SJCRH30 (cell line): ENCODE measurements around the gene CACNA1C. TPM values are rescaled to one million over a fixed set of nuclear protein-coding genes. Genes with fewer than 3 reads are reported as not detected.

Source experiments
- DNase-seq, 2 experiments: peaks; one replicate each; pipeline ENCODE4 v3.0.0-alpha.2; 2015 to 2020
- H3K27ac ChIP-seq: fragments of 250-450 bp; sonication (Bioruptor Pico); 2 replicates; pipeline ENCODE4 v1.5.1; 2020; ENCODE audit warnings: mild to moderate bottlenecking, moderate library complexity
- H3K27me3 ChIP-seq: fragments of 250-450 bp; sonication (Bioruptor Pico); 2 replicates; pipeline ENCODE4 v1.5.1; 2020; ENCODE audit warnings: mild to moderate bottlenecking, moderate library complexity
- H3K36me3 ChIP-seq: fragments of 250-450 bp; sonication (Bioruptor Pico); 2 replicates; pipeline ENCODE4 v1.5.1; 2020; ENCODE audit warnings: mild to moderate bottlenecking, moderate library complexity
- H3K4me1 ChIP-seq: fragments of 250-450 bp; sonication (Bioruptor Pico); 2 replicates; pipeline ENCODE4 v1.5.1; 2020; ENCODE audit warnings: mild to moderate bottlenecking, moderate library complexity
- H3K4me3 ChIP-seq: fragments of 250-450 bp; sonication (Bioruptor Pico); 2 replicates; pipeline ENCODE4 v1.5.1; 2020; ENCODE audit warnings: mild to moderate bottlenecking, moderate library complexity
- H3K9me3 ChIP-seq: fragments of 250-450 bp; sonication (Bioruptor Pico); replicated peaks from 2 replicates; pipeline ENCODE4 v1.5.1; 2020; ENCODE audit warnings: mild to moderate bottlenecking, moderate library complexity
- total RNA-seq: library from RNA; depleted of rRNA; stranded (reverse); fragments of >200 nt; shearing (Covaris generic); gene quantifications from 2 replicates; pipeline ENCODE4 v1.2.3, GENCODE V29; 2014

Gene CACNA1C
- total RNA-seq, 1 experiment from 2014 or later, result not detected

DNA sequence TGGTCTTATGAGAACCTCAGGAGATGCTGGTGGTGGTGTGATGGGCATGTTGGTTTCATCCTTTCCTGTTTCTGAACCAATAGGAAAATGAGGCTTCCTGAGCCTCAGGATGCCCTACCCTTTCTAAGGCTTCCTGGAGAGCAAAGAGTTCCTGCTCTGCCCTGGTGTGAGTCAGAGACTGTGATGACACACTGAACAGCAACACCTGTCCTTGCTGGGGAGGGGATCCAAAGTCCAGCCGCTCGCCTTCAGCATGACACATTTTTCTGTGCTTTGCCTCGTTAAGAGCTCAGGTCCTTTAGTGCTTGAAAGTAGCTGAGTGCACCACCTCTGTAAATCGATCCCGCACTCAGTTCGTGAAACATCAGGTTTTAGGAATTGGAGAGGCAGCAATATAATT is 116.0 kb downstream of the CACNA1C start:
- H3K9me3 ChIP-seq, result no peaks in the 10 kb centered on the region
- H3K36me3 ChIP-seq, result no peaks in the 10 kb centered on the region
- no peak for DNase-seq
- H3K27ac ChIP-seq, result no peak overlapping the region
- no peak overlapping the region for H3K4me3 ChIP-seq
- H3K4me1 ChIP-seq, result no peaks in the 10 kb centered on the region
- H3K27me3 ChIP-seq, result peaks cover 7% of the 10 kb centered on the region

- Histone ChIP-seq H3K9me3 (no peaks in the 10 kb centered on the region), H3K4me3 (no peak overlapping the region), H3K36me3 (no peaks in the 10 kb centered on the region), H3K27ac (no peak overlapping the region), H3K27me3 (peaks cover 7% of the 10 kb centered on the region), H3K4me1 (no peaks in the 10 kb centered on the region)
- no peak for DNase-seq
These were observed 116.7 kb downstream of the CACNA1C start for GRCh38 chr12:2169489-2169888.

GRCh38 chr12:2169940-2170339 is 117.2 kb downstream of the CACNA1C start:
- H3K4me3 ChIP-seq, result no peak overlapping the region
- no peak overlapping the region for H3K27ac ChIP-seq
- H3K9me3 ChIP-seq, result no peaks in the 10 kb centered on the region
- peaks cover 7% of the 10 kb centered on the region for H3K27me3 ChIP-seq
- H3K36me3 ChIP-seq, result no peaks in the 10 kb centered on the region
- no peak for DNase-seq
- H3K4me1 ChIP-seq, result no peaks in the 10 kb centered on the region

GRCh38 chr12:2170376-2170775 is 117.6 kb downstream of the CACNA1C start:
- H3K27ac ChIP-seq, result no peak overlapping the region
- peaks cover 7% of the 10 kb centered on the region for H3K27me3 ChIP-seq
- DNase-seq, result no peak
- no peaks in the 10 kb centered on the region for H3K9me3 ChIP-seq
- H3K4me1 ChIP-seq, result no peaks in the 10 kb centered on the region
- no peak overlapping the region for H3K4me3 ChIP-seq
- H3K36me3 ChIP-seq, result no peaks in the 10 kb centered on the region

- H3K36me3 ChIP-seq, result no peaks in the 10 kb centered on the region
- H3K4me1 ChIP-seq, result no peaks in the 10 kb centered on the region
- peaks cover 18% of the 10 kb centered on the region for H3K27me3 ChIP-seq
- H3K27ac ChIP-seq, result no peak overlapping the region
- H3K4me3 ChIP-seq, result no peak overlapping the region
- no peaks in the 10 kb centered on the region for H3K9me3 ChIP-seq
- DNase-seq, result no peak
These were observed 119.1 kb downstream of the CACNA1C start for GRCh38 chr12:2171672-2172426.

DNA sequence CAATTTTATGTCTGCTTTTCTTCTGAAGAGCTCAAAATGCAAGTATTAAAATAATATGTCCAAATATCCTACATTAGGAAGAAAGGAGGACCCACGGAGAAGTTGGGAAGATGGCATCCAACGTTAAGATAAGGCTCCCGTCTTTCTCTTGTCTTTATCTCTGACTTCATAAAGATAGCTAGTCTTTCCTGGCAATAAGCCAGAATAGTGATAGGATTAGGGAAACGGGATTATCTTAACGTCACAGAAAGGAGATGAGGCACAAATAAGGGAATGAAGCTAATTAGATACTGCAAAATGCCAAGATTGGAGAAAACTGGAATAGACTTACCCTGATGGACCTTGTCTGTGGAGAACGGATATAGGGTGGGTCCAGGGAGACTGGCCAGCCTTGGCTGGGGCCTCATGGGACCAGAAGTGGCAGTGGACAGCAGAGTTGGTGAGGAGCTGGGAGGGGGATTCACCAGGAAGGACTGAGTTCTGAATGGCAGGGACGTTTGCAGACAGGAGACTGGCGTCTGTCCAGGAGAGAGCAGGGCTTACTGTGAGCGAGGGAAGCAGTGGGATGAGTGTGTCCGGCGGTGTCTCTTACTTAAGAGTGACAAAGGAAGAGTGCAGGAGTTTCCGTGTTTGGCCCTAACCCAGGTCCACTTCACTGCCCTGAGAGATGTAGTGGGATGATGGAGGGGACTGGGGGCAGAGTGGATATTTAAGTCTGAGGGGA is 119.9 kb downstream of the CACNA1C start:
- DNase-seq, result no peak
- H3K27ac ChIP-seq, result no peak overlapping the region
- no peaks in the 10 kb centered on the region for H3K4me1 ChIP-seq
- no peaks in the 10 kb centered on the region for H3K36me3 ChIP-seq
- peaks cover 19% of the 10 kb centered on the region for H3K27me3 ChIP-seq
- no peak overlapping the region for H3K4me3 ChIP-seq
- no peaks in the 10 kb centered on the region for H3K9me3 ChIP-seq

DNA sequence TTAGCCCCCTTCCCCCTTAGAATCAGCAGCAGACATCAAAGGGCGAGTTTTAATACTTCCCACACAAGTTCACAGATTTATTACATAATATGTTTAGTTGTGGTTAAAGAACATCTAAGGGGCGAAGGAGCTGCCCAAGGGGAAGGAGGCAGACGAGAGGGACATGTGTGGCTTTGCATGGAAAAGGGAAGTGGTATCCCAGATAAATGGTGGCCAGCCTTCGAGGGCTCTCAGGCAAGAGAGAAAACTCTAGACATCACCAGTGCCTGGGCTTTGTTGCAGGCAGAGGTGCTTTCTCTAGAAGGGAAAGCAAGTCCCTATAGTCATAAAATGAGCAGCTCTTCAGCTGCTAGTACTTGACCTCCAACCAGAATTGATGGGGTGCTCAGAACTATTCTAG is 121.2 kb downstream of the CACNA1C start:
- Histone ChIP-seq H3K27ac (no peak overlapping the region), H3K27me3 (peaks cover 32% of the 10 kb centered on the region), H3K9me3 (no peaks in the 10 kb centered on the region), H3K4me1 (no peaks in the 10 kb centered on the region), H3K36me3 (no peaks in the 10 kb centered on the region), H3K4me3 (no peak overlapping the region)
- no peak for DNase-seq

DNA sequence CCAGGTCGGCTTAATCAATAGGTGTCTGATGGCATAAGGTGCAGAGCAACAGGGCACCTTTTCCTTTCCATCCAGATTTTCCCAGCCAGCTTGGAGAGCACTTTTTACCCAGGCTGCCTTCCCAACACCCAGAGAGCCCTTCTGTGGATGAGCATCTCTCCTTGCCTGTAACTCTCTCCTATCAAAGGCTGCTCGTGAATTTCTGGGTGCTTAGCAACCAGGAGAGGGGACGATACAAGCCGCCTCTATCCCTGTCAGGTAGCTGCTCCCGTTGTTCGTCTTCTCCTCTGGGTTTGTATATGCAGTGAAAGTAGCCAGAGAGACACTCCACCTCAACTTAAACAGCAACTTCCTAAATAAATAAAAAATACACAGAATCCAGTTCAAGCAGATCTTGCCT is 124.2 kb downstream of the CACNA1C start:
- H3K27ac ChIP-seq, result no peak overlapping the region
- H3K36me3 ChIP-seq, result no peaks in the 10 kb centered on the region
- H3K9me3 ChIP-seq, result no peaks in the 10 kb centered on the region
- peaks cover 43% of the 10 kb centered on the region for H3K27me3 ChIP-seq
- no peak for DNase-seq
- no peaks in the 10 kb centered on the region for H3K4me1 ChIP-seq
- H3K4me3 ChIP-seq, result no peak overlapping the region

- Histone ChIP-seq H3K9me3 (no peaks in the 10 kb centered on the region), H3K27ac (no peak overlapping the region), H3K4me1 (no peaks in the 10 kb centered on the region), H3K4me3 (no peak overlapping the region), H3K36me3 (no peaks in the 10 kb centered on the region), H3K27me3 (peaks cover 39% of the 10 kb centered on the region)
- DNase-seq, result no peak
These were observed 125.0 kb downstream of the CACNA1C start for GRCh38 chr12:2177751-2178150.

GRCh38 chr12:2179058-2179457 is 126.3 kb downstream of the CACNA1C start:
- no peaks in the 10 kb centered on the region for H3K9me3 ChIP-seq
- no peak for DNase-seq
- H3K27ac ChIP-seq, result no peak overlapping the region
- H3K36me3 ChIP-seq, result no peaks in the 10 kb centered on the region
- peaks cover 45% of the 10 kb centered on the region for H3K27me3 ChIP-seq
- H3K4me1 ChIP-seq, result no peaks in the 10 kb centered on the region
- no peak overlapping the region for H3K4me3 ChIP-seq

- H3K27ac ChIP-seq, result no peak overlapping the region
- peaks cover 48% of the 10 kb centered on the region for H3K27me3 ChIP-seq
- H3K36me3 ChIP-seq, result no peaks in the 10 kb centered on the region
- DNase-seq, result no peak
- H3K4me1 ChIP-seq, result no peaks in the 10 kb centered on the region
- no peaks in the 10 kb centered on the region for H3K9me3 ChIP-seq
- no peak overlapping the region for H3K4me3 ChIP-seq
These were observed 127.4 kb downstream of the CACNA1C start for GRCh38 chr12:2179953-2180736.

DNA sequence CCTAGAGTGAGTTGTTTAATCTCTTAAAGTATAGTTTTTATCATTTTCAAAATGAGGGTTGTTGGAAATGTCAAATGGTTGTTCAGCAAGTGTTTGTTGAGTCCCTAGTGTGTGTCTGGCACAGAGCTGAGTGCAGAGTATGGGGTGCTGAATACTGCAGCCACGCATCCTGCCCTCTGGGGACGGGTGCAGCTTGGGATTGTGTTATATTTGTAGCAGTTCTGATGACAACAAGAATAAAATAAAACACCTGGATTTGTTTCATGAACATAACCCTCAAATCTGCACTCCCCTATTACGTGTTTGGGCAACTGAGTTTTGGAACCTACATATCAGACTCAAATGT is 127.9 kb downstream of the CACNA1C start:
- peaks cover 45% of the 10 kb centered on the region for H3K27me3 ChIP-seq
- no peaks in the 10 kb centered on the region for H3K36me3 ChIP-seq
- H3K9me3 ChIP-seq, result no peaks in the 10 kb centered on the region
- no peak for DNase-seq
- no peak overlapping the region for H3K4me3 ChIP-seq
- no peaks in the 10 kb centered on the region for H3K4me1 ChIP-seq
- no peak overlapping the region for H3K27ac ChIP-seq

GRCh38 chr12:2183556-2184541 is 131.1 kb downstream of the CACNA1C start:
- Histone ChIP-seq H3K4me3 (no peak overlapping the region), H3K27ac (no peak overlapping the region), H3K27me3 (peaks cover 30% of the 10 kb centered on the region), H3K4me1 (no peaks in the 10 kb centered on the region), H3K36me3 (no peaks in the 10 kb centered on the region), H3K9me3 (no peaks in the 10 kb centered on the region)
- DNase-seq, result no peak

- Histone ChIP-seq H3K4me1 (no peaks in the 10 kb centered on the region), H3K9me3 (no peaks in the 10 kb centered on the region), H3K27ac (no peak overlapping the region), H3K36me3 (no peaks in the 10 kb centered on the region), H3K27me3 (peaks cover 14% of the 10 kb centered on the region), H3K4me3 (no peak overlapping the region)
- no peak for DNase-seq
These were observed 133.1 kb downstream of the CACNA1C start for GRCh38 chr12:2185751-2186341.
